Endothelial cell of umbilical vein (primary cell): ENCODE data around the gene SUV39H1. TPM values are rescaled to one million over a fixed set of nuclear protein-coding genes. Genes with fewer than 3 reads are reported as not detected.

ENCODE experiments used
- BruUV-seq: library from RNA; stranded (reverse); fragments of 400-500 nt; replicated peaks from 2 replicates; lab custom pipeline; 2021; lab: Mats Ljungman, UMichigan
- CTCF ChIA-PET: fragments of 300-600, 350-600 bp; sonication (Branson Sonifier 250); formaldehyde crosslinking; loops from one replicate; lab custom pipeline; 2021; ENCODE audit warnings: antibody characterized with exemption, inconsistent platforms; lab: Charles Lee
- POLR2A ChIA-PET: fragments of 300-600, 350-600 bp; sonication (Branson Sonifier 250); formaldehyde crosslinking; loops from one replicate; lab custom pipeline; 2021; ENCODE audit warnings: antibody characterized with exemption, inconsistent platforms; lab: Charles Lee
- DNase-seq: peaks from one replicate; pipeline ENCODE4 v3.0.0-alpha.2; 2011; ENCODE audit warnings: low read depth, low spot score
- FAIRE-seq: peaks from 2 replicates; lab custom pipeline; 2011; peaks lifted over from hg19 to GRCh38; lab: Jason Lieb, UNC
- H2AFZ ChIP-seq: 2 replicates; pipeline ENCODE4 v1.6.0; 2012; ENCODE audit warnings: low read depth, low read length, control low read depth, inconsistent platforms
- H3K27ac ChIP-seq: 2 replicates; pipeline ENCODE4 v1.5.1; 2011; ENCODE audit warnings: low read depth, mild to moderate bottlenecking, control low read depth, low read length, moderate library complexity; ENCODE audit not compliant: insufficient read depth
- H3K27me3 ChIP-seq, 2 experiments: 2 replicates each; pipeline versions ENCODE4 v1.6.0 to v1.6.1; 2011; ENCODE audit warnings: low read length in 2 of 2, mixed read lengths in 1 of 2; ENCODE audit not compliant: control insufficient read depth in 2 of 2, insufficient read depth in 2 of 2
- H3K36me3 ChIP-seq, 2 experiments: 2 replicates in 1 of 2; 3 replicates in 1 of 2; pipeline ENCODE4 v1.5.1; 2011; ENCODE audit warnings: low read length in 2 of 2, mild to moderate bottlenecking in 1 of 2, moderate library complexity in 1 of 2; ENCODE audit not compliant: control insufficient read depth in 2 of 2, insufficient read depth in 2 of 2; ENCODE audit errors: extremely low read depth in 1 of 2
- H3K4me1 ChIP-seq: 3 replicates; pipeline ENCODE4 v1.5.1; 2011; ENCODE audit warnings: mild to moderate bottlenecking, low read length; ENCODE audit not compliant: control insufficient read depth, insufficient read depth; ENCODE audit errors: extremely low read depth
- H3K4me2 ChIP-seq: 2 replicates; pipeline ENCODE4 v1.6.1; 2011; ENCODE audit warnings: low read length, control low read depth, mixed read lengths; ENCODE audit not compliant: insufficient read depth
- H3K4me3 ChIP-seq, 3 experiments: fragments of 200-600 bp in 1 of 3; sonication (generic), shearing (Covaris generic) in 1 of 3; replicated peaks in 1 of 3; 2 replicates each; pipeline ENCODE4 v1.5.1; 2011 to 2016; ENCODE audit warnings: control low read depth in 3 of 3, low read length in 3 of 3, mild to moderate bottlenecking in 2 of 3, inconsistent platforms in 1 of 3, low read depth in 1 of 3, moderate library complexity in 1 of 3; ENCODE audit not compliant: insufficient read depth in 1 of 3
- H3K79me2 ChIP-seq: 2 replicates; pipeline ENCODE4 v1.6.0; 2012; ENCODE audit warnings: low read length, inconsistent platforms; ENCODE audit not compliant: control insufficient read depth, insufficient read depth
- H3K9ac ChIP-seq: replicated peaks from 2 replicates; pipeline ENCODE3; 2011; ENCODE audit warnings: low read length, control low read depth; ENCODE audit not compliant: insufficient read depth; ENCODE audit errors: extremely low read depth
- H3K9me1 ChIP-seq: replicated peaks from 3 replicates; pipeline ENCODE4 v1.6.0; 2011; ENCODE audit warnings: mild to moderate bottlenecking, low read length; ENCODE audit not compliant: control insufficient read depth, insufficient read depth; ENCODE audit errors: extremely low read depth
- H3K9me3 ChIP-seq: replicated peaks from 2 replicates; pipeline ENCODE4 v1.5.1; 2012; ENCODE audit warnings: low read length, inconsistent platforms; ENCODE audit not compliant: control insufficient read depth, insufficient read depth
- H4K20me1 ChIP-seq: replicated peaks from 2 replicates; pipeline ENCODE3; 2011; ENCODE audit warnings: mild to moderate bottlenecking, low read length; ENCODE audit not compliant: control insufficient read depth, insufficient read depth; ENCODE audit errors: extremely low read depth
- CTCF ChIP-seq, 2 donors: IDR thresholded peaks; 1 replicate in 1 of 2; 2 replicates in 1 of 2; pipeline ENCODE4 v1.5.1; 2011; ENCODE audit warnings: low read length in 2 of 2, mild to moderate bottlenecking in 2 of 2, moderate library complexity in 2 of 2, control low read depth in 1 of 2, inconsistent platforms in 1 of 2, low read depth in 1 of 2; ENCODE audit not compliant: insufficient read depth in 1 of 2; ENCODE audit errors: extremely low read depth in 1 of 2
- EZH2 ChIP-seq: IDR thresholded peaks from 2 replicates; pipeline ENCODE4 v1.6.1; 2012; ENCODE audit warnings: borderline replicate concordance, low read depth, mild to moderate bottlenecking, moderate library complexity, low read length, inconsistent platforms; ENCODE audit not compliant: severe bottlenecking
- FOS ChIP-seq: IDR thresholded peaks from 2 replicates; pipeline ENCODE4 v1.6.1; 2011; ENCODE audit warnings: mild to moderate bottlenecking, low read length, moderate library complexity, borderline replicate concordance; ENCODE audit not compliant: insufficient read depth
- GATA2 ChIP-seq: IDR thresholded peaks from 2 replicates; pipeline ENCODE4 v1.7.0; 2011; ENCODE audit warnings: low read depth, mild to moderate bottlenecking, moderate library complexity, mixed read lengths, low read length; ENCODE audit not compliant: insufficient read length, insufficient read depth
- JUN ChIP-seq: IDR thresholded peaks from 2 replicates; pipeline ENCODE4 v1.6.1; 2011; ENCODE audit warnings: borderline replicate concordance, low read depth; ENCODE audit not compliant: insufficient read length, insufficient read depth
- MAX ChIP-seq: IDR thresholded peaks from 2 replicates; pipeline ENCODE4 v1.6.1; 2011; ENCODE audit not compliant: insufficient read depth, insufficient read length
- MYC ChIP-seq: IDR thresholded peaks from one replicate; pipeline ENCODE4 v1.6.1; 2011; ENCODE audit warnings: mild to moderate bottlenecking, low read depth, low read length
- POLR2A ChIP-seq: IDR thresholded peaks from 2 replicates; pipeline ENCODE4 v1.6.1; 2012; ENCODE audit warnings: low read depth, mild to moderate bottlenecking, control low read depth, low read length
- POLR2AphosphoS5 ChIP-seq: IDR thresholded peaks from 2 replicates; pipeline ENCODE4 v1.6.1; 2012; ENCODE audit warnings: low read depth, mild to moderate bottlenecking, control low read depth, low read length, moderate library complexity; ENCODE audit not compliant: insufficient read depth
- dilution Hi-C: fragments of 300-500 bp; cut with MboI; formaldehyde crosslinking; loops from one replicate; pipeline ENCODE4 v1.15.0; 2019; ENCODE audit warnings: low sequenced_read_pairs; ENCODE audit not compliant: extremely low pct_ligation_motif_present
- intact Hi-C: fragments of 100-400 bp; cut with micrococcal nuclease; formaldehyde crosslinking; loops from one replicate; pipeline ENCODE4 v1.10.0; 2022
- polyA plus RNA-seq, 4 experiments: library from polyadenylated mRNA; depleted of rRNA in 3 of 4; stranded (reverse) in 3 of 4; unstranded in 1 of 4; fragments of >200 nt; gene quantifications; 2 replicates each; pipeline versions ENCODE4 v1.2.1 to v1.2.3, GENCODE V29; 2011 to 2012; ENCODE audit warnings: missing spikeins in 1 of 4
- total RNA-seq: library from RNA; stranded (reverse); gene quantifications from 2 replicates; pipeline ENCODE4 v1.2.3, GENCODE V29; 2021

SUV39H1 gene
- total and polyA plus RNA-seq, 2 donors (not counting 3 experiments of a cell fraction or from before 2014, with no cell fraction given) = 18.2 to 19.0 TPM

DNA sequence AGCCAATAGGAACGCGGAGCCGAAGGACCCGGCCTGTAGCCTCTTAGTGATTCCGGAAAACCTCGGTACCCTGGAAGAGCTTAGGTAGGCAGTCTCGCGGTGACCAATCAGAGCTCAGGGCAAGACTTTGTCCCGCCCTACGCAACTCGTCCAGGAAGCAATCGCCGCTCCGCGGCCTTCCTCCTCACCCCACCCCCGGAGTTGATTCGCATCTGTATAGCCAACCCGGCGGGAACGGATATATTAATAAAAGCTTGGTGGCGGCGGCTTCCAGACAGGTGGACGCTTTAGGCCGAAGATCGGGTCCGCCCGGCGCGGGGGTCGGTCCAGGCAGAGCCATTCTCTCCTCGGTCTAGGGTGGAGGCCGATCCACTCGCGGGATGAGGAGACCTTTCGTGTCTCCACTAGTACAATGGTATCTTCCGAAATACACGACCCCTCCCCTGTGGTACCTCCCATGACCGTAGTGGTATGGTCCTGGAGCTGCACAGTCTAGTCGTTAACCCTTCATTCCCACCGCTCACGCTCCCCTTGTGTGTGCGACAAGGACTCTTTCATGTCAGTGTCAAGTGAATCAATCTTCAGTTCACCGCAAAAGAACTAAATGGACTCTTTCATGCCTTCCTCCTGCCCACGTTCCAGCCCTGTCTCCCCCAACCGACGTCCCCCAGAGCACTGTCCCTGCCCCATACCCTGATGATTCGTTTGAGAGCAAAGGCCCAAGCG lies 40.8 kb downstream of the SUV39H1 start:
- CTCF ChIA-PET = interaction anchor here (1.0 kb wide), 1 partner anchor 89 kb away, joined by 3 read pairs; no protein-coding TSS in a partner anchor
- no peaks in the 10 kb centered on the region for H3K36me3 ChIP-seq
- FAIRE-seq (peak; percentile 99), DNase-seq (peak; percentile 95)
- H3K4me1 ChIP-seq = peaks cover 3% of the 10 kb centered on the region
- peak overlapping the region; percentile 64 for H3K27ac ChIP-seq
- no peaks in the 10 kb centered on the region for H4K20me1 ChIP-seq
- intact Hi-C loops = loop anchor here (1.0 to 2.0 kb wide), 4 partner anchors 41 to 160 kb away; partner anchors contain the start of genes PQBP1, SUV39H1 and TIMM17B
- TSS peak; percentile 100 for BruUV-seq
- H3K79me2 ChIP-seq = no peaks in the 10 kb centered on the region
- POLR2A ChIA-PET = interaction anchor here (0.7 to 1.4 kb wide), 3 partner anchors 64 to 221 kb away, joined by 3 to 5 read pairs (median 3); partner anchors contain the start of genes HDAC6, PQBP1 and TIMM17B
- TF ChIP-seq MYC (no peak), JUN (no peak), MAX (no peak), FOS (no peak), POLR2A (peak; percentile 75), EZH2 (no peak), GATA2 (no peak), CTCF (IDR thresholded peaks at IDR 0.05; ENCODE audit: extremely low read depth in 1 of 2, insufficient read depth in 1 of 2, low read depth in 1 of 2, low read length in 2 of 2) (no peak), POLR2AphosphoS5 (peak; percentile 73)
- H3K9me3 ChIP-seq = no peaks in the 10 kb centered on the region
- dilution Hi-C loops = no loop called here
- no peaks in the 10 kb centered on the region for H3K9me1 ChIP-seq
- H3K4me2 ChIP-seq = peak overlapping the region; percentile 39
- peak overlapping the region; percentile 51 for H2AFZ ChIP-seq
- H3K27me3 ChIP-seq = no peaks in the 10 kb centered on the region
- H3K9ac ChIP-seq = peak overlapping the region; percentile 66
- peak overlapping the region; percentile 11 to 58 (median 45) for H3K4me3 ChIP-seq
